WI38 (cell line): ENCODE results near the gene LRRC10B.

Experiments
- H3K4me3 ChIP-seq: 2 replicates; pipeline ENCODE4 v1.5.1; 2011; ENCODE audit warnings: low read depth, mild to moderate bottlenecking, control low read depth, low read length
- TF ChIP-seq, protein P1 (sequence below): IDR thresholded peaks from 2 replicates; pipeline ENCODE4 v1.5.1; 2012; ENCODE audit warnings: low read depth, mild to moderate bottlenecking, control low read depth, low read length

Gene LRRC10B

GRCh38 chr11:61554172-61554988, 45.8 kb downstream of the LRRC10B start:
- no peak overlapping the region for H3K4me3 ChIP-seq
- TF ChIP-seq, protein P1, sequence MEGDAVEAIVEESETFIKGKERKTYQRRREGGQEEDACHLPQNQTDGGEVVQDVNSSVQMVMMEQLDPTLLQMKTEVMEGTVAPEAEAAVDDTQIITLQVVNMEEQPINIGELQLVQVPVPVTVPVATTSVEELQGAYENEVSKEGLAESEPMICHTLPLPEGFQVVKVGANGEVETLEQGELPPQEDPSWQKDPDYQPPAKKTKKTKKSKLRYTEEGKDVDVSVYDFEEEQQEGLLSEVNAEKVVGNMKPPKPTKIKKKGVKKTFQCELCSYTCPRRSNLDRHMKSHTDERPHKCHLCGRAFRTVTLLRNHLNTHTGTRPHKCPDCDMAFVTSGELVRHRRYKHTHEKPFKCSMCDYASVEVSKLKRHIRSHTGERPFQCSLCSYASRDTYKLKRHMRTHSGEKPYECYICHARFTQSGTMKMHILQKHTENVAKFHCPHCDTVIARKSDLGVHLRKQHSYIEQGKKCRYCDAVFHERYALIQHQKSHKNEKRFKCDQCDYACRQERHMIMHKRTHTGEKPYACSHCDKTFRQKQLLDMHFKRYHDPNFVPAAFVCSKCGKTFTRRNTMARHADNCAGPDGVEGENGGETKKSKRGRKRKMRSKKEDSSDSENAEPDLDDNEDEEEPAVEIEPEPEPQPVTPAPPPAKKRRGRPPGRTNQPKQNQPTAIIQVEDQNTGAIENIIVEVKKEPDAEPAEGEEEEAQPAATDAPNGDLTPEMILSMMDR = no peak

GRCh38 chr11:61555051-61555969, 46.8 kb downstream of the LRRC10B start:
- no peak overlapping the region for H3K4me3 ChIP-seq
- TF ChIP-seq, protein P1 = no peak

DNA sequence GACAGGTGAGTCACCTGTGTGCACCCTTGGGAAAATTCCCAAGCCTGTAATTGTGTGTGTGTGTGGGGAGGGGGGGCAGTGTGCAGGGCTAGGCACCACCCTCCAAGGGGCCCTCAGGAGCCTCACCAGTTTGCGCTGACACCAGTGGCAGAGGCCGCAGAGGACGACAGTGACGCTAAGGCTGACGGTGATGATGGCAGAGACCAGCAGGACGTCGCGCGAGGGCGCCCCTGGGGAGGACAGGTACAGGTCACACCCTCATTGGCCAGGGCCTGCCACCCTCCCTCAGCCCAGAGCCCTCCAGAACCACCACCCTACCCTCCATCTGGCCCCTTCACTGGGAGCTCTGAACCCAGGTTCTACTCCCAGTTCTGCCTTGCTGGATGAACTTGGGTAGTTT, 47.4 kb downstream of the LRRC10B start:
- TF ChIP-seq, protein P1 = no peak
- no peak overlapping the region for H3K4me3 ChIP-seq

DNA sequence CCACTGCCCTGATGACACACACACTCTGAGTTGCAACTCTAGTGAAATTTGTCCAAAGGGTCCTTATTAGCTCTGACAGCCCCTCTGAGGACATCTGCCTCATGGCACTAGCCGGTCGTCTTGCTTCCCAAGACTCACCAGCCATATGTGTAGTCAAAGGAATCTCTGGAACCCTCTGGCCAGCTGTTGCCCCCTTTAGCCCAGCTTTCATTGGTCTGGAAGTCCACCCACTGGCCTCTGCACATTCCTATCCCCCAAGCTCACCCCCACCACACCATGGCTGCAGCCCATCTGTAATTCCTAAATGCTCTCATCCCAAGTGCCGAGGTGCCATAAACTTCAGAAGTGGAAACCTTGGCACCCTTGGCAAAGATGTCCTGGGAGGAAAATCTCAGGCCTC, 48.1 kb downstream of the LRRC10B start:
- no peak overlapping the region for H3K4me3 ChIP-seq
- TF ChIP-seq, protein P1 = no peak
